ENCODE data around the gene KIAA0232.

DNA sequence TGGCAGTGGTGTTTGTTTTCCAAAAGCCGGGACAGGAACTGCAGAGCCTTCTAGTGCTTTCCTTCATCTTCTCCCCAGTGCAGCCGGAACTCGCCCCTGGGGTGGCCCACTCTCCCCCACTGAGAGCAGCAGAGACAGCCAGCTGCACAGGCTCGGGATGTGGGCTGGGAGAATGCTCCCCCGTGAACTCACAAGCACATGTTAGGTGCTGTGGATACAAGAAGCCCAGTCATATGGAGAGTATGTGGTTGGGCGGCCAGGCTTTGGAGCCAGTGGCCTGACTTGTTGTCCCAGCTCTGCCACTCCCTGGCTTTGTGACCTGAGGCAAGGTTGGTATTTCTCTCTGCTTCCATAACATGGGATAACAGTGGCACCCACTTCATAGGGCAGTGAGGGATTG, 9.4 kb upstream of the KIAA0232 start:
- TF ChIP-seq EZH2 (IDR thresholded peaks at IDR 0.05; ENCODE audit: insufficient read depth, poor library complexity, severe bottlenecking) (no peak), EZH2phosphoT487 (IDR thresholded peaks at IDR 0.05; ENCODE audit: insufficient read depth, low read depth) (no peak)

Data from GM23248 (cell line).